ENCODE results near the gene CHD1. TPM values are rescaled to one million over a fixed set of nuclear protein-coding genes. Genes with fewer than 3 reads are reported as not detected.

Gene CHD1
- 10 to 100 TPM in 3 of 4 donors, 1 to 10 TPM in 1; 9.5 to 30.4 (median 24.5) TPM for total RNA-seq
- 10 to 100 TPM; 10.1 to 13.6 (median 13.4) TPM for polyA plus RNA-seq
- long read RNA-seq, donor 1, full-length matches to known transcripts, result 1 of 13 reads
- long read RNA-seq, donor 1, partial matches to known transcripts, result 11 of 13 reads
- long read RNA-seq, donor 1, other reads (novel, unspliced or antisense), result 1 of 13 reads
- long read RNA-seq, donor 2, full-length matches to known transcripts, result 3 of 31 reads
- long read RNA-seq, donor 2, partial matches to known transcripts, result 22 of 31 reads
- long read RNA-seq, donor 2, other reads (novel, unspliced or antisense), result 6 of 31 reads

- Histone ChIP-seq H3K27me3 (ENCODE audit: insufficient read depth in 3 of 3, low read length in 2 of 3) (no peaks in the 10 kb centered on the region), H3K4me3 (peak within 1 kb of the TSS; percentile 95), H3K27ac (peak within 1 kb of the TSS; percentile 100), H3K9me3 (no peaks in the 10 kb centered on the region), H3K4me1 (peaks cover 56% of the 10 kb centered on the region), H3K36me3 (ENCODE audit: insufficient read depth in 1 of 2, low read depth in 1 of 2) (peaks cover 0 to 32% of the 10 kb centered on the region in 2 donors)
- intact Hi-C loops (cut with DNase I), result loop anchor here in 1 of 2 donors (10.0 kb wide), 1 partner anchor 154 kb away; the partner anchor contains the start of gene RGMB
- ATAC-seq (peak; percentile 88 to 90 (median 88)), DNase-seq (peak; percentile 99 to 100)
- TF ChIP-seq CTCF (IDR thresholded peaks at IDR 0.05), result no peak
- 0 to 1% (median 1%) methylated on average over 82 to 101 of the region's 101 CpGs for WGBS, 3 donors
These were observed at the start of gene CHD1 for GRCh38 chr5:98928873-98929709. Gene CHD1 (minus strand): TSS chr5:98929007. CDS start chr5:98926386, 2,621 bp downstream.

- no peak for TF ChIP-seq CTCF (IDR thresholded peaks at IDR 0.05)
- Histone ChIP-seq H3K4me1 (peaks cover 4% of the 10 kb centered on the region), H3K9me3 (no peaks in the 10 kb centered on the region), H3K27me3 (ENCODE audit: insufficient read depth in 3 of 3, low read length in 2 of 3) (no peaks in the 10 kb centered on the region), H3K27ac (no peak overlapping the region), H3K4me3 (no peak overlapping the region), H3K36me3 (ENCODE audit: insufficient read depth in 1 of 2, low read depth in 1 of 2) (no peaks in the 10 kb centered on the region)
- DNase-seq (no peak), ATAC-seq (no peak)
- intact Hi-C loops (cut with DNase I), result no loop called here
- WGBS, 3 donors, result 94 to 95% (median 95%) methylated on average over 1 of the region's 1 CpG
These were observed 49.7 kb upstream of the CHD1 start for GRCh38 chr5:98978528-98978927.

GRCh38 chr5:98977723-98978122 is 48.9 kb upstream of the CHD1 start:
- Histone ChIP-seq H3K27ac (no peak overlapping the region), H3K4me1 (peaks cover 4% of the 10 kb centered on the region), H3K4me3 (no peak overlapping the region), H3K27me3 (ENCODE audit: insufficient read depth in 3 of 3, low read length in 2 of 3) (no peaks in the 10 kb centered on the region), H3K36me3 (ENCODE audit: insufficient read depth in 1 of 2, low read depth in 1 of 2) (no peaks in the 10 kb centered on the region), H3K9me3 (no peaks in the 10 kb centered on the region)
- intact Hi-C loops (cut with DNase I), result no loop called here
- ATAC-seq, result peak in 1 of 4 donors; percentile 45
- WGBS, 3 donors, result 25 to 29% (median 27%) methylated on average over 1 of the region's 1 CpG
- TF ChIP-seq CTCF (IDR thresholded peaks at IDR 0.05), result no peak
- no peak for DNase-seq

GRCh38 chr5:98975682-98976407 is 47.0 kb upstream of the CHD1 start:
- H3K4me1 ChIP-seq, result peaks cover 4% of the 10 kb centered on the region
- intact Hi-C loops (cut with DNase I), result no loop called here
- ATAC-seq (no peak), DNase-seq (no peak)
- WGBS, 3 donors, result 66 to 81% (median 79%) methylated on average over 4 of the region's 4 CpGs
- no peak for TF ChIP-seq CTCF (IDR thresholded peaks at IDR 0.05)
- no peaks in the 10 kb centered on the region for H3K36me3 ChIP-seq (ENCODE audit: insufficient read depth in 1 of 2, low read depth in 1 of 2)
- no peaks in the 10 kb centered on the region for H3K9me3 ChIP-seq
- no peak overlapping the region for H3K27ac ChIP-seq
- no peaks in the 10 kb centered on the region for H3K27me3 ChIP-seq (ENCODE audit: insufficient read depth in 3 of 3, low read length in 2 of 3)
- H3K4me3 ChIP-seq, result no peak overlapping the region
